DLD1 (cell line): Measurements from ENCODE around the gene DSTN.

Experiments
- in situ Hi-C: cut with HindIII; loops from 2 replicates; pipeline ENCODE4 v1.10.0; 2017; ENCODE audit warnings: low sequenced_read_pairs

DSTN gene

DNA sequence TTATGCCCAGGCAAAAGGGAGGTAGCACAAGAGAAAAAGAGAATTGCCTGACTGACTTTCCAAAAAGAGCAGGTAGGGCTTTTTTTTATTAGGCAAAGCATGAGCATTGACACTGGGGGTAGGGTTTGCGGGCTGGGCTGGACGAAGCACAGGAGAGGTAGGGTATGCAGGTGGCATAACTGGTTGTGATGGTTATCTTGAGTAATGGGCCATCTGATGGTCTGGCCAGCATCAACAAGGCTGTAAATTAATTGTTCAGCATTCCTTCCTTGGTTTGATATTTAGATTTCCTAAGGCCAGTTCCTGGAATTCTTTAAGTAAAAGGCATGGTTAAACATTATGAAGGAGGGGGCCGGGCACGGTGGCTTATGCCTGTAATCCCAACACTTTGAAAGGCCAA, 24.7 kb upstream of the DSTN start:
- in situ Hi-C loops, result no loop called here

DNA sequence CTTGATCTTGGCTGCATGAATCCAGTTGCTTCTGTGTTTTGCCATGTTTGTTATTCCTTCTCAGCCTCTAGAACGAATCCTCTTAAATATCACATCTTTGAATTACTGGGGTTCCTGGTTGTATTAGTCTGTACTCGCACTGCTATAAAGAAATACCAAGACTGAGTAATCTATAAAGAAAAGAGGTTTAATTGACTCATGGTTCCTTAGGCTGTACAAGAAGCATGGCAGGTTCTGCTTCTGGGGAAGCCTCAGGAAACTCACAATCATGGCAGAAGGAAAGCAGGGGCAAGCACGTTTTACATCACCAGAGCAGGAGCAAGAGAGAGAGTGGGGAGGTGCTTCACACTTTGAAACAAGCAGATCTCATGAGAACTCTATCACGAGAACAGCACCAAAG, 20.7 kb upstream of the DSTN start:
- in situ Hi-C loops, result no loop called here

DNA sequence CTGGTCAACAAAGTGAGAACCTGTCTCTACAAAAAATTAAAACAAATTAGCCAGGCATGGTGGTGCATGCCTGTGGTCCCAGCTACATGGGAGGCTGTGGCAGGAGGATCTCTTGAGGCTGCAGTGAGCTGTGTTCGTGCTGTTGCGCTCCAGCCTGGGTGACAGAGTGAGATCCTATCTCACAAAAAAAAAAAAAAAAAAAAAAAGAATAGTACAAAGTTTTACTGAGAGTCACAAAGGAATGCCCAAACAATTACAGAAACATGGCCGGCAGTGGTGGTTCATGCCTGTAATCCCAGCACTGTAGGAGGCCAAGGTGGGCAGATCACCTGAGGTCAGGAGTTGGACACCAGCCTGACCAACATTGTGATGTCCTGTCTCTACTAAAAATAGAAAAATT, 14.8 kb upstream of the DSTN start:
- in situ Hi-C loops, result no loop called here

DNA sequence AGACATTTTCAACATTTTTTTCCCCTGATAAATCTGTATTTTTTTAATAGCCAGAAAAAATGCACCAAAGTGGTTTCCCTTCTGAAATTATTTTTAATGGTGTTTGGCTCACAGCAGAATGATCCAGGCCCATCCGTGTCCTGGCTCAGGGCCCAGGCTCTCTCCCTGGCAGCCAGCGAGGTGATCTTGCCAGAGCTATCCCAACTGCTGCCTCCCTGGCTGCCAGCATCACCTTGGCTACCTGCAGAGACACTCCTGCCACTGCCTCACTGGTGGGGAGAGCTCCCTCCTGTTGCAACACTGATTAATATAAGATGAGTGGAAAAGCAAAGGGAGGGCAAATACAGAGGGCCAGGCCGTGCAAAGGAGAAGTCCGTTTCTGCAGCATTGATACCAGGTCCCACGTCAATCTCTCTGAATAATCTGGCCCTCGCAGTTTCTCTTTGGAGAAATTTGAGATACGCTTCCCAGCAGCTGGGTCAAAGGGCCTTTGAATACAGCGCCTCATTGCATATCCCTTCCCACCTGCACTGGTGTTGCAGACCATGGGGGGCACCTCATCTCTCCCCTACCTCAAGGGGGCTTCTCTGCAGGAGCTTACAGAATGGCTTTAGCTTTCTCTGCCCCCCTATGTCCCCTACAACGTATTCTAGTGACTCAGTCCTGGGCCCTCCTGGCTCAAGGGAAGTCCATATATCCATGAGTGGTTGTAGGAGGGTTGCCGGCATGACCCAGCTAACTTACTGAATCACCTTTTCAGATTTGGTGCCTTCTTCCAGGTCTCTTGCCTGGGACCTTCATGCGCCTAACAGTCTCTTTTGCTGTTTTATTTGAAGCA, 12.8 kb upstream of the DSTN start:
- in situ Hi-C loops, result no loop called here

DNA sequence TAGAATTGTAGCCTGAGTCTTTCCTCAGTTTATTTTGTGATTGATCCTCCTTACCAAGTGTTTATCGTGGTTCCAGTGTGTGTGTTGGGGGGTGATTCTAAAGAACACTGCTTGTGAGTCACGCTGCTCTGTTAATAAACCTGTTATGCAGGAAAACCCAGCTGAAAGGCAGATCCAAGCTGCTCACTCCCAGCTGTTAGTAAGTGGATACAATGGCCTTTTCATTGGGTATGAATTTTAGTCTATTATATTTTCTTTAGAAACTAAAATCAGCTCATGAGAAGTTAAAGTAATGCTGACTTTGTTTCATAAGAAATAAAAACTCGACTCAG, 12.2 kb upstream of the DSTN start:
- in situ Hi-C loops, result no loop called here

DNA sequence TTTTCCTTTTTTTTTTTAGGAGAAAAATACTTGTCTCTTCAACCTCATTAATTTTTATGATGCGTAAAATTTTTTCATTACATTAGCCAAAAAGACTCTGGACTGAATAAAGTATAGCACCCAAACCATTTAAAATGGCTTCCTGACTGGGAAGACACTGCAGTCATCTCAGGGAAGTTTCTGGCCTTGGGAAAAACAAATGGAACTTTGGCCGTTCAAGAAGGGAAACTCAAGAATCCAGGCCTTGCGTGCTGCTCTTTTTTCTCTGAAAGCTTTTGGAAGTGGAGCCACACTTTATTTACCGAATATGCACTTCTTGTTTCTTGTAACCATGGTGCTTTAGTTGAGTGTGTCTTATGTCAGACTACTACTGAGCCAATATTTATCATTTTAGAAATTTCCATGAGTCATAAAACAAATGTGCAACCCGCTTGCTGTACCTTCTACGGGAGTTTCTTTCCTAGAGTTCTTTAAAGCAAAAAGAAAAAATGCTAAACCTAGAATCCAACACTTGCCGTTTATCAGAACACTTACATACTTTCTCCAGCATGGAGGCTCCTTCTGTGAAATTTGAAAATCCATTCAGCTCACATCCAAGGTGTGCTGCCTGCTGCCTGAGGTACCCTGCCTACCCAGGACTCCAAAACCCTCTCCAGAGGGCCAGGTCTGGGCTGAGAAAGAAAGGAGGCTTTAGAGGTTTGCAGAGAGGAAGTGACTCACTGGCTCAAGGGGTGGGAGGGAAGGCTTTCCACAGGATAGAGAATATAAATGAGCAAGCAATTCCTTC, 11.5 kb upstream of the DSTN start:
- in situ Hi-C loops, result no loop called here

DNA sequence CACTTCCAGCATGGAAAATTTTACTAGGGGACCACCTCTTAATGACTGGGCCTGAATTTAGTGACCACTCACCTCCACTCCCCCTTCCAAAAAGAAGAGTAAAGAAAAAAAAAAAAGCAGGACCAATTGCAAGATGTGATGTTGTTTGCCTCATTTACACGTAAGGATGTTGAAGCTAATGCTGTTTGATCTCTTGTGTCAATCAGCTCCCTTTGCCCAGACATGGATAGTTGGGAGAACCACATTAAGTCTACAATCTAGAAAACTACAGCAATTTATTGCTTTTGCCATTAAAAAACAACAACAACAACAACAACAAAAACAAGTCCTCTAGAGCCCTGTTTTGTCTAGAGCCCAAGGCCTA, 11.0 kb upstream of the DSTN start:
- in situ Hi-C loops, result no loop called here

DNA sequence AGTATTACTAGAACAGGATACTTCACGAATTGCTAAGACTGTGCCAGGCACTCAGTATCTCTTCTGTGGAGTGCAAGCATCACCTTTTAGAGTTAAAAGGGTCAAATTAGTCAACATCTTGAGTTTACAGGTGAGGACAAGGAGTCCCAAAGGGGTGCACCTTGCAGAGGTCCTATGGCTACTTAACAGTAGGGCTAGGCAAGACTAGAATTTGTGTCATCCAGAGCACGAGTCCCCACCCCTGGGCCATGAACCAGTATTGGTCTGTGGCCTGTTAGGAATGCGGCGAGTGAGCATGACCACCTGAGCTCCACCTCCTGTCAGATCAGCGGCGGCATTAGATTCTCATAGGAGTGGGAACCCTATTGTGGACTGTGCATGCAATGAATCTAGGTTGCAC, 10.5 kb upstream of the DSTN start:
- in situ Hi-C loops, result no loop called here

DNA sequence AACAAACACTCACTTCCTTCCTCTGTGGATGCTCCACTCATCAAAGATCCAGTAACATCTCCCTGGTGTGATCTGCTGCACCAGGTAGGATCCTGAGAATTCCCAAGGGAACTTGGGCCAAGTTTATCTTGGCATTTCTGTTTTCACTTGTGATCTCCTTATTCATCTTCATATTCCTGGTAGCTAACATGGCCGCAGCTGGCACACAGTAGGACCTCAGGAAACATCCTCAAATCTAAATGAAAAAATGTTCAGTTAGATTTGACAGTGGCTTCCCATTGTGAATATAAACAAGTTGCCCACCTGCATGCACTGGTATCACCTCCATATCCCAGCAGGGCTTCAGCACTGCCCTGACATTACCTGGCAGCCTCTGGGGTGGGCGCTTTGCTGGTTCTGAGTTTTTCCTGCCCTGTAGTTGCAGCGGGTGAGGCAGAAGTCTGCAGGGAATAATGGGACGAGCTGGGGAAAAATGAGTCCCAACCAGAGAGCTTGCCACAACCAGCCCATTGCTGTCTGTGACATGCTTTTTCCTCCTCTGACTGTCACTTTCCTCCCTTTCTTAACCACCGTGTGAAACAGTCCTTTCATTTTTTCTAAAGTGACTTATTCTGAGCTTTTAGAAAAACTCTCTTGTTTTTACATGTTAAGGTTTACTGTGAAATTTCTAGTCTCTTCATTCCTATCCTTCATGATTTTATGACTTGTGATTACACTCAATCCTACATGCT, 9.4 kb upstream of the DSTN start:
- in situ Hi-C loops, result no loop called here

DNA sequence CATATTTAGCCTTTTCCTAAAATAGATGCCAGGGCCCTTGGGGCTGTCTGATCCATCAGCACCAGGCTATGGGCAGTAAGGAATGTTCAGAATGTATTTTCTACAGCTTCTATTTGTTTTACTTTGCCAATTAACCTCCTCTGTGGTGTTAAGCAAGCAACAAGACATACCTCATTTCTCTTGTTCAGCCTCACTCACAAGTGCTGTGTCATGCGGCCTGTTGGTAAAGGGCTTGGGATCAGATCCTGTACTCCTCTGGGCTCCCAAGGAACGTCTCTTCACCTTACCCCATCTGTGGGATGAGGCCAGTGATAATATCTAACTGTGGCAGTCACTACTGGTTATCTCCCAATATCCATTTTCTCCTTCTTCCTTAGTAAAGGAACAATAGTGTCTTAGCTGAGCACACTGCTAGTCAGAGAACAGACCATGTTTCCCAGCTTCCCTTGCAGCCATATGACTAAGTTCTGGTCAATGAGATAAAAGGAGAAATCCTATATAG, 7.0 kb upstream of the DSTN start:
- in situ Hi-C loops, result no loop called here

DNA sequence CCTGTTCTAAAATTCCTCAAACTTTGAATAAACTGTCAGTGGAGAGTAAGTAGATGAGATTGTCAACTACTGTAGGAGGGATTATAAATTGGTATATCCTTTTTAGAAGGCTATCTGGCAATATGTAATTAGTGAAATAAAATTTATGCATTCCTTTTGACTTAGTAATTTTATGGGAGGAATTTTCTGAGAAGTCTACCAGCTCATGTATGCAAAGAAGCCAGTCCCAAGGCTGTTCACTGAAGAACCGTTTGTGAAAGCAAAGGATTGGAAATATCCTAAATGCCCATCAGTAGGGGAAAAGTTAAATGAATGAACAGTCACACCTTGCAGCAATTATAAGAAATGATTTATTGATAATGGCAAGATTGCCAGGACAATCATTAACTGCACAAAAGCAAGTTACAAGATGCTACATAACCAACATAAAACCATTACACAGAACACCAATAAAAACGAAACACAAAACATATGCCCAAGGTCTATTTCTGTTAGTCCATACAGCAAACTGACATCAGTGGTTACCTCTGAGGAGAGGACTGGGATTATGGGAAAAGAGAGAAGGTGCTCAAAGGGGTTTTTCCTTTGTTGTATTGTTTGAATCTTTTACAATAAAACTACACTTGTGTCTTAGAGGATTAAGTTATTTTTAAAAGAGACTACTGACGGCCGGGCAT, 4.6 kb upstream of the DSTN start:
- in situ Hi-C loops, result no loop called here

DNA sequence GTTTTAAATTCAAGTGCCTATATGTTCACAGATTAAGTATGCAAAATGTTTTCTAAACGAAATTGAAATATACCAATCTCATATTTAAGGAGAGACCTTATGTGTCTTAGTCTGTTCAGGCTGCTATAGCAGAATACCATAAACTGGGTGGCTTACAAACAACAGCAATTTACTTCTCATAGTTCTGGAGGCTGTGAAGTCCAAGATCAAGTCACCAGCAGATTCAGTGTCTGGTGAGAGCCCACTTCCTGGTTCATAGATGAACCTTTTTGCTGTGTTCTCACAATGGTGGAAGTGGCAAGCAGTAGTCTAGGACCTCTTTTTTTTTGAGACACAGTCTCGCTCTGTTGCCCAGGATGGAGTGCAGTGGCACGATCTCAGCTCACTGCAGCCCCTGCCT, 3.5 kb upstream of the DSTN start:
- in situ Hi-C loops, result no loop called here

DNA sequence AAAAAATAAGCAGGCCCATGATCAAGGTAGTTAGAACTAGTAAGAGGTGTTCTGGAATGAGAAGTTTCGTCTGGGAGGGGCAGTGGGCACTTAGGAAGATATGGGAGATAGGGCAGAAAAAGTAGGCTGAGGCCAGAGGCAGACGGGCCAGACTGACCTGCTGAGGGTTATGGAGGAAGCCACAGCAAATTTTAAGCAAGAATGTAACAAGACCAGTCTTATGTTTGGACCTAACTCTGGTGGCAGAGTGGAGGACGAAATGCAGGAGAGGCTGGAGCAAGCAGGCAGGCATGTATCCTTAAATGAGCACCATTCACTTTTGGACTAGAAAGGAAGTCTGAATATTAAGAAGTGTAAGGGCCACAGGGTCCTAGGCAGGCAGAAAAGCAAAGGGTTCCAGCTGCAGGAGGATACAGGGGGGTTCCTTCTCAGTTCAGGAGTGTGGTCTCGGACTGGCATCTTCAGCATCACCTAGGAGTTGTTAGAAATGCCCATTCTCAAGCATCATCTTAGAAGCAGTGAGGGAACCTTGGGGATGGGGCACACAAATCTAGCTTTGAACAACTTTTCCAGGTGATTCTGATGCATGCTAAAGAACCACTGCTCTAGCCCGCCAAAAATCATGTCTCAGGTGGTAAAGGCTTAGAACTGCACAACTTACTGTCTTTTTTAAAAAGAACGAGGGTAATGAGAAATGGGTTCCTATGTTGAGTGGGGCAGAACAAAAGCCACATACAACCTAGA, 1.7 kb upstream of the DSTN start:
- in situ Hi-C loops, result no loop called here

DNA sequence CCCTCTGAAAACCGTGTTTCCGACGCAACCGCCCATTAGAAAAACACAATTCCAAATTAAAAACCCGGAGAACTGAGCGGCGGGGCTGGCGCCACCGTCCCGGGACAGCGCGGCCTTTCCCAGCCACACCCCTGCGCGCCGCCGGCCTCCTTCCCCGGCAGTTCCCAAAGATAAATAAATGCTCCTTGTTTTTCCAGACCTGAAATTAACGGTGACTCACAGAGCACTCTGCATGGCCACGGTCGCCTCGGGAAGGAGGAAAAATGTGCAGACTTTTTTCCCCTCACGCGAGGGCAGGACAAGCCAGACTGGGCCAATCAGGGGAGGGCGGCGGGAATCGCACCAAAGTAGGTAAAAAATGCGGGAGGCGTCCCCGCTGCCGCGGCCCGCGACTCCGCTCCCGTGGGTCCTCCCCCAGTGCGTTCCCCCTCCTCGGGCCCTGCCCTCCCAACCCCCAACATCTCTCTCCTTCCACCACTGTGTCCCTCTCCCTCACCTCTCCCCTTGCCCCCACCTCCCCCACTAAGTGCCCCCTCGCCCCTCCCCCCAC, 828 bp upstream of the DSTN start:
- in situ Hi-C loops, result no loop called here

DNA sequence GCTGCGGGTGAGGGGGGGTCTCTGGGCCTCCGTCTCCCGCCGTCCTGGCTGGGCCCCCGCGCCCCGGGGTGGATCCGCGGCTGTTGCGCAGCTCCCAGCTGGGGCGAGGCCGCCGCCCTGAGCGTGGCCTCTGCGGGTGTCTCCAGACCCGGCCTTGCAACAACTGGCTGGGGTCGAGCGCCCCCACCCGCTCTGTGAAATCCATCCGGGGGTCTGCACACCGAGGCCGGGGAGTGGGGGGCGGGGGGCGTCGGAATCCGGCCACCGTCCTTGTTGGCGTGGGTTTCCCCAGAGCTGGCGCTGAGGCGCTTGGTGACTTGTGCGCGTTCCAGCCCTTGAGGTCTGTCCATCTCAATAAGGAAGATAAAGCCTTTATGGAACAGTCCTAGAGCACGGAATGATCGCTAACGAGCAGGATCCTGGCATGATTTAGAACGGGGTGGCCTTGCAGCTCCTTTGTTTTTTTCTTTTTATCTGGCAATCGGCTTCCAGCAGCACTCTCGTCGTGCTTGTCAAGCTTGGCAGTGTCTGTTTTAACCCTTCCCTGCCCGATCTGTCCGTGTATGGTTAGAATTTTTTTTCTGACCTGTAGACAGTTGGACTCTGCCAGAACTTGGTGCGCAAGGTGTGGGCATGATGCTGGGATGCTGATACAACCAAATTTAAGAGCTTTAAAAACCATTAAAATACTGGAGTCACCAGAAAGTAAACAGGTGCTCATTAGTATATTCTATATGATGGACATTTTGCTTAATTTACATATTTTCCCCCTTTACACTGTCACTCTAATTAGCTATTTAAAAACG, 675 bp downstream of the DSTN start:
- in situ Hi-C loops, result no loop called here

DNA sequence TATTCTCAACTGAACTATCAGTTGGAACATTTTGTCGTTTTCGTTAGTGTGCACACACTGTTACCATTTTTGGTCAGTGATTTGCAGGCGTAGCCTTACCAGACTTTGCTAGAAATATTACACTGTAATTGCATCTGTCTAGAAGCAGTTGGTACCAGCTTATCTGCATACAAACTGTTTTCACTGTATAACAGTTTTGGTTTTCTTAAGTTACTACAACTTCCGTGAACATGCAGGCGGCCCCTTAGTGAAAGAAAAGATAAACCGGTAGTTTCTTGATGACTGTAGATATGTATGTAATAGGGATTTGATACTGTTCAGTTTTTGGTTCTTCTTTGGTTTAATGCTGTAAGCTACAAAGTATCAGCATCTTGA, 1.3 kb downstream of the DSTN start:
- in situ Hi-C loops, result no loop called here

DNA sequence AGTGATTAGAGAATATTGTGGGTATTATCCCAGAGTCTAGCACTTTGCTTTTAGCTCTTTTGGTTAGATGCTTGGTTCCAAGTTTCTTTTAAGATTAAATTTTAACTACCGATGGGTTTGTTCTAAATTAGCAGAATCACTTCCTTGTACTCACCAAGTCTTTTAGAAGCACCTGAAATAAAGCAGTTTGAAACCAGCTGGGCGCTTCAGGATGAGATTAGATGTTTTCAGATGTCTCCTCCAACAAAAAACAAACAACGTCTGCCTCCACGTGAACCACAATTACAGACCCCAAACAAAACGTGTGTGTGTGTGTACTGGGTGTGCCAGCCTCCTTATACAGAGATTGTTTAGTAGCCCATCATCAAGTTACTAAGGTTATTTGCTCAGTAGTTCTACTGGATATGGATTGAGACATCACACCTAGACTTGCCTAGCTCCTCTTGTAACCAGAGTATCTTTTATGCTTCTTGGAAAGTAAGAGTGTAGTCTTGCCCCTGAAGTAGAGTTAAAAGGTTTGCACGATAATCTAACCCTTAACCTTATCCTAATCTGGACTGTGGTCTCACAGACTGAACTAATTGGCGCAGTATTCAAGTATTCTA, 2.3 kb downstream of the DSTN start:
- in situ Hi-C loops, result no loop called here

DNA sequence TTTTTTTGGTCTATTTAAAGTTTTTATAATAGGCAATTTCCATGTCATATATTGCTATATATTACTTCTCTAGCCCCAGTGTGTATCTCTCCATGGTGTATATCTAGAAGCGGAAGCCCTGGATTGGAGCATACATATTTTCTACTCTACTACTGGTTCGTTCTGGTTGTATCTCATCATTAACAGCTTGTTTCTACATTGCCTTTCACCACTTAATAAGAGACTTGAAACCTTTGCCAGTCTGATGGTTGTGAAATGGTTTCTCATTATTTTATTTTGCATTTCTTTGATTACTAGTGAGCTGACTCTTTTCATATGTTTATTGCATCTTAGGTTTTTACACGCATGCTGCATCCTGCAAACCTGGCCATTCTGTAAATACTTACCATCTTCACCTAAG, 3.6 kb downstream of the DSTN start:
- in situ Hi-C loops, result no loop called here

DNA sequence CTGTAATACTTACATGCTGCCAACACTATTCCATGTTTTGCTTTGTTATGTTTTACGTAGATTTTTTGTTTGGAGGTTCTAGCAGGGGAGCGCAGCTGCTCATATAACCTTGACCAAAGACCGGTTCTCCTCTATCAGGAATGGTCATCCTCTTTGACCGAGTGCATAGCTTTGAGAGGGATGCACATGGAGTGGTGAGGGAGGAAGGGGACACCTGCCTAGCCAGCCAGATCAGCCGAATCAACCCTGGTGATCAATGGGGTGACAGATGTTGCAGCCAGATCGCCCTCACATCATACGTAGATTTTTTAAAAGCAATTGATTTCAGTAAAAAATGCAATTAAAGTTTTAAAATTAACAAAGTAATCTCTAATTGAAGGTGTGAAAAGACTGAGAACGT, 6.3 kb downstream of the DSTN start:
- in situ Hi-C loops, result no loop called here
